Measurements from ENCODE around the gene NFIC.

GRCh38 chr19:3406571-3407111, 40.3 kb downstream of the NFIC start:
- TF ChIP-seq SMAD1 (IDR thresholded peaks at IDR 0.05; ENCODE audit: low read depth, partially characterized antibody) (no peak), ZBED1 (IDR thresholded peaks at IDR 0.05; ENCODE audit: borderline replicate concordance) (no peak), TAF1 (IDR thresholded peaks at IDR 0.05; ENCODE audit: borderline replicate concordance, low read depth, low read length) (no peak), CTCF (IDR thresholded peaks at IDR 0.05 in 2 of 3, conservative IDR thresholded peaks at IDR 0.05 in 1 of 3; ENCODE audit: control insufficient read depth in 2 of 3, extremely low read depth in 1 of 3, insufficient read depth in 1 of 3, low read depth in 3 of 3, low read length in 3 of 3) (no peak), SUPT20H (IDR thresholded peaks at IDR 0.05; ENCODE audit: borderline replicate concordance, control insufficient read depth, low read depth, low read length) (no peak), PBX3 (IDR thresholded peaks at IDR 0.05; ENCODE audit: insufficient replicate concordance, low read depth, low read length) (no peak), SPI1 (IDR thresholded peaks at IDR 0.05; ENCODE audit: borderline replicate concordance, insufficient read depth, low read depth, low read length) (no peak)
